RPMI7951 (cell line): Measurements from ENCODE around the gene SKI. TPM values are rescaled to one million over a fixed set of nuclear protein-coding genes. Genes with fewer than 3 reads are reported as not detected.
"Not testable (repeated sequence)": the region's sequence is repeated elsewhere in the genome, so short reads cannot be mapped to it uniquely, and the experiment has no call there.

Experiments used
- DNase-seq: peaks from one replicate; pipeline ENCODE4 v3.0.0-alpha.2; 2012; ENCODE audit warnings: low read depth
- total RNA-seq: library from RNA; depleted of rRNA; stranded (reverse); fragments of >200 nt; shearing (Covaris generic); gene quantifications from 2 replicates; pipeline ENCODE4 v1.2.3, GENCODE V29; 2014

The SKI gene
- total RNA-seq, 1 experiment from 2014 or later: 3.5 TPM

GRCh38 chr1:2259668-2260402, 31.7 kb downstream of the SKI start:
- no peak for DNase-seq

GRCh38 chr1:2260470-2260869, 32.4 kb downstream of the SKI start:
- DNase-seq: not testable (repeated sequence)

GRCh38 chr1:2260917-2261316, 32.8 kb downstream of the SKI start:
- DNase-seq: no peak

DNA sequence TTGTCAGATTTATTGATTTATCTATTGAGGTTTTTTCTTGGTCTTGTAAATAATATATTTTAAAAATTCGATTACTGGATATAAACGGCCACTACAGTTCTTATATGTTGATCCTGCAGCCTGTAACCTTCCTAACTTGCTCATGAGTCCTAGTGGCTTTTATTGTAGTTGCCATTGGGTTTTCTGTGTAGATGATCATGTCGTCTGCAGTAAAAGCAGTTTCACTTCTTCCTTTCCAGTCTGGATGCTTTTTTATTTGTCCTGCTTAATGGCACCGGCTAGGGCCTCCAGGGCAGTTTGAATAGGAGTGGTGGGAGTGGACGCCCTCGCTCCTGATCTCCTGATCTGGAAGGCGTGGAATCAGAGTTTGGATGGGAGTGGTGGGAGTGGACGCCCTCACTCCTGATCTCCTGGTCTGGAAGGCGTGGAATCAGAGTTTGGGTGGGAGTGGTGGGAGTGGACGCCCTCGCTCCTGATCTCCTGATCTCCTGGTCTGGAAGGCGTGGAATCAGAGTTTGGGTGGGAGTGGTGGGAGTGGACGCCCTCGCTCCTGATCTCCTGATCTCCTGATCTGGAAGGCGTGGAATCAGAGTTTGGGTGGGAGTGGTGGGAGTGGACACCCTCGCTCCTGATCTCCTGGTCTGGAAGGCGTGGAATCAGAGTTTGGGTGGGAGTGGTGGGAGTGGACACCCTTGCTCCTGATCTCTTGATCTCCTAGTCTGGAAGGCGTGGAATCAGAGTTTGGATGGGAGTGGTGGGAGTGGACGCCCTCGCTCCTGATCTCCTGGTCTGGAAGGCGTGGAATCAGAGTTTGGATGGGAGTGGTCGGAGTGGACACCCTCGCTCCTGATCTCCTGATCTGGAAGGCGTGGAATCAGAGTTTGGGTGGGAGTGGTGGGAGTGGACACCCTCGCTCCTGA, 33.6 kb downstream of the SKI start:
- not testable (repeated sequence) for DNase-seq

DNA sequence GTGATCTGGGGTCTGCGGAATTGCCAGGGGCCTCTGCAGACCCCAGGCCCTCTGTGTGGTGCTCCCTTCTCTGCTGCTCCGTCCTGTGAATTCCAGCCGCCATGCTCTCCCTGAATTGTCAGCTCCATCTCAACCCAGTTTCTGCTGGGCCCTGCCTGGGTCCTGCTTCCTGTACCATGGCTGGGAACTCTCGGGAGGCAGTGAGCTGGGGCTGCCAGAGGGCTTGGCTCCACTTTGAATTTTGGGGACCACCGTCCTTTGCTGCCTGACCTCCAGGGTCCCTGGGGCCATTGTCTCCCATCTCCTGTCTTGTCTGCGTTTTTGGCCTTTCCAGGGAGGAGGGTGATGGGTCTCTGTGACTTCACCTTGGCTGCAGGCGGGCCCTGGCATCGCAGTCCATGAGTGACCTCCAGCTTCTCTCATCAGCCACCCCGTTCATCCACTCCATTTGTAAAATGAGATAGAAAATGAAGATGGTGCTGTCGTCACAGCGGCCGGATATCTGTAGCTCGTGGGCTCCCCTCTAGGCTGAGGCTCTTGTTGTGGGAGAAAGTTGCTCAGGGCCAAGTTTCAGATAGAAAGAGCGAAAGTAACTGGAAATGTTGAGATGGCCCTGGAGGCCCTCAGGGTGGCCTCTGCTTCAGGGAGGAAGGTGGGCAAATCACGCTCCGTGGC, 38.3 kb downstream of the SKI start:
- DNase-seq: no peak

GRCh38 chr1:2267051-2267830, 39.1 kb downstream of the SKI start:
- no peak for DNase-seq

GRCh38 chr1:2267862-2268261, 39.7 kb downstream of the SKI start:
- DNase-seq: no peak

GRCh38 chr1:2268285-2269056, 40.4 kb downstream of the SKI start:
- DNase-seq: no peak

GRCh38 chr1:2269193-2269921, 41.2 kb downstream of the SKI start:
- DNase-seq: no peak

GRCh38 chr1:2269922-2270259, 41.8 kb downstream of the SKI start:
- no peak for DNase-seq

DNA sequence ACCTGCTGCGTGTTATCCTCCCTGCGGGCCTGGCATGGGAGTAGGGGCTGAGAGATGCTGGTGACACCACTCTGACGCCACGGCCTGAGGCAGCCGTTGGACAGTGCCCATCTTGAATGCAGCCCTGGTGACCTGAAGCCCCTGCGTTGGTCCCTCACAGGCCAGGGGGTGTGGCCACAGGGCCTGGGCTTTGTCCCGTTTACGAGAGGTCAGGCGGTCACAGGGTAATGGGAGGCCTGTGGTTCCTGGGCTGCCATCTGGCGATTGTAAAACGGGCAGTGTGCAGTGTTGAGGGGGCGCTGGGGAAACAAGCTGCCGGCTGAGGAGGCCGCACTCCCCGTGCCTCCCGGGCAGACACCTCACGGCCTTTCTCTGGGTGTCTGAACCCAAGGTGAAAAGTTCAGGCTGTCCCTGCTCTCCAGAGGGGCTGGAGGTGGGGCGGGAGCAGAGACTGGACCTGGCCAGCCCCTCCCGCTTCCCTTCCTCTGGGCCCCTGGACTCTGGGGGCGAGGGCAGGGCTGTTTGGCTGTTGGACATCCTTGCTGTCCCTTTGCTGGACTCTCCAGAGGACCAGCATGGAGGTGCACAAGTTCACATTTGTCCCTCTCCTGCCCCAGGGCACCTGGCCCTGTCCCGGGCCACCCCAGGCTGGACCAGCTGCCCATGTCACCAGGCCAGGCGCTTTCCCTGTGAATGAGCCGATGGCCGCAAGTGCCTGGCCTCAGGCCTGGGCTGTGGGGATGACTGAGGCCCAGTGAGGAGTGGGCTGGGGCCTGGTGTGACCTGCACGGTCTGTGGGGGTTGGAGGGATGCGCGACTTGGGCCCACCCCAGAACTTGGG, 42.4 kb downstream of the SKI start:
- no peak for DNase-seq

GRCh38 chr1:2271211-2271721, 43.1 kb downstream of the SKI start:
- DNase-seq: no peak

DNA sequence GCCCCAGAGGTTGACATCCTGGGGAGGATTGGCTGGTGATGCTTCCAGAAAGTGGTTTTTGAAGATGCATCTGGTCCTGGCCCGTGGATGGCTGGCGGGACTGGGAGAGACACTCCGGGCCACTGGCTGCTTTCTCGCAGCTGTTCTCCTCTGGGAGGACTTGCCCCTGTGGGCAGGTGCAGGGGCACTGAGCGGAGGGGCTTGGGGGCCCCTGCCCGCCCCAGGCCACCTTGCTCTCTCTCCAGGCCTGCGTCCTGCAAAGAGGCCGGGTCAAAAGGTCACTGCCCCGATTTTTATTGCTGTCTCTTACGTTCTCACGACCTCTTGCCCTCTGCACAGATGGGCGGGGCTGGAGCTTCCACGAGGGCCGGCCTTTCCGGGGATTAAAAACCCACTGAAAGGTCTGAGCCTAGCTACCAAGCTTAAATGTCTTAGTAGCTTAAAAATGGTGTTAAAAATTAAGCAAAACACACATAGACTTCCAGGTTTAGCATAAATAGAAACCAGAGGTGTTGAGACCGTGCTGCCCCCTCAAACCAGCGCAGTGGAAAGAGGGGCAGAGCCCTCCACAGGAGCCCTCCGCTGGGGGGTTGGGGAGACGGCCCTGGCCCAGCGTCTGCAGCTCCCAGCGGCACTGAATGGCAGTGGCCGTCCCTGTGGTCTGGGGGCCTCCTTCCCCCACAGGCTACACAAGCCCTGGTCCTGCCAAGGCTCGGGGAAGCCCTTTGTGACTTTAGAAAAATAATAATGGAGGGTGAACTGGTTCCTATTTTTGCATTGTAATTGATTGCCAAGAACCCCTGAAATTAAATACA, 43.9 kb downstream of the SKI start:
- DNase-seq: no peak

GRCh38 chr1:2272686-2273400, 44.7 kb downstream of the SKI start:
- DNase-seq: no peak

- DNase-seq: no peak
Observed at GRCh38 chr1:2273401-2274090, 45.4 kb downstream of the SKI start.

- no peak for DNase-seq
Observed at GRCh38 chr1:2274231-2274928, 46.3 kb downstream of the SKI start.
